Transverse colon (tissue), 4 donors: ENCODE results near the gene PHYHD1.

Source experiments
- CTCF ChIP-seq, 5 experiments: fragments of 200-600 bp in 3 of 5; fragments of 450-650 bp in 2 of 5; sonication (generic) in 3 of 5; IDR thresholded peaks; 1 replicate in 2 of 5; 2 replicates in 3 of 5; pipeline ENCODE4 v1.5.1; 2016 to 2017; ENCODE audit warnings: antibody characterized with exemption in 5 of 5, inconsistent platforms in 3 of 5, mild to moderate bottlenecking in 2 of 5, moderate library complexity in 1 of 5
- EP300 ChIP-seq: sonication (generic); formaldehyde crosslinking; IDR thresholded peaks from one replicate; pipeline ENCODE4 v1.6.1; 2017; ENCODE audit warnings: antibody characterized with exemption, low read depth
- POLR2A ChIP-seq: fragments of 450-650 bp; IDR thresholded peaks from one replicate; pipeline ENCODE4 v1.6.1; 2016; ENCODE audit warnings: antibody characterized with exemption, mild to moderate bottlenecking, moderate library complexity
- POLR2AphosphoS5 ChIP-seq, 3 donors: sonication (generic); formaldehyde crosslinking; IDR thresholded peaks; one replicate each; pipeline ENCODE4 v1.6.1; 2016; ENCODE audit warnings: antibody characterized with exemption in 3 of 3

GRCh38 chr9:128895556-128895955 is 25.2 kb upstream of the PHYHD1 start:
- TF ChIP-seq CTCF (IDR thresholded peaks at IDR 0.05) (no peak), POLR2A (no peak), EP300 (no peak), POLR2AphosphoS5 (IDR thresholded peaks at IDR 0.05) (no peak)
